Chondrocyte (in vitro differentiated cells): ENCODE measurements around the gene ROBO4. TPM values are rescaled to one million over a fixed set of nuclear protein-coding genes. Genes with fewer than 3 reads are reported as not detected.
A peak's percentile ranks its signal among the peaks of the same experiment; 100 is the strongest.

ENCODE experiments used
- DNase-seq: peaks from one replicate; pipeline ENCODE4 v3.0.0; 2021; ENCODE audit warnings: mixed read lengths, low spot score
- H3K27ac Mint-ChIP-seq: one replicate; pipeline ENCODE4 v1.8.0; 2021; ENCODE audit warnings: mild to moderate bottlenecking, moderate library complexity, mixed read lengths; ENCODE audit not compliant: unreplicated experiment
- H3K27me3 Mint-ChIP-seq: 2 replicates; pipeline ENCODE4 v1.8.0; 2021; ENCODE audit warnings: low read depth, mixed read lengths
- H3K36me3 Mint-ChIP-seq: 2 replicates; pipeline ENCODE4 v1.8.0; 2021; ENCODE audit warnings: low read depth, mixed read lengths
- H3K4me1 Mint-ChIP-seq: 2 replicates; pipeline ENCODE4 v1.8.0; 2021; ENCODE audit warnings: low read depth, mild to moderate bottlenecking, mixed read lengths
- H3K4me3 Mint-ChIP-seq: one replicate; pipeline ENCODE4 v1.8.0; 2021; ENCODE audit warnings: mild to moderate bottlenecking, moderate library complexity, mixed read lengths; ENCODE audit not compliant: unreplicated experiment
- H3K9me3 Mint-ChIP-seq: 2 replicates; pipeline ENCODE4 v1.8.0; 2021; ENCODE audit warnings: low read depth, mixed read lengths
- CTCF ChIP-seq: fragments of 200-600 bp; sonication (generic); IDR thresholded peaks from 2 replicates; pipeline ENCODE4 v1.5.0; 2021; ENCODE audit warnings: antibody characterized with exemption, mild to moderate bottlenecking, moderate library complexity
- total RNA-seq: library from RNA; stranded (reverse); gene quantifications from 3 replicates; pipeline ENCODE4 v1.2.1, GENCODE V29; 2021

ROBO4 gene
- total RNA-seq, 1 donor from 2014 or later, result not detected

DNA sequence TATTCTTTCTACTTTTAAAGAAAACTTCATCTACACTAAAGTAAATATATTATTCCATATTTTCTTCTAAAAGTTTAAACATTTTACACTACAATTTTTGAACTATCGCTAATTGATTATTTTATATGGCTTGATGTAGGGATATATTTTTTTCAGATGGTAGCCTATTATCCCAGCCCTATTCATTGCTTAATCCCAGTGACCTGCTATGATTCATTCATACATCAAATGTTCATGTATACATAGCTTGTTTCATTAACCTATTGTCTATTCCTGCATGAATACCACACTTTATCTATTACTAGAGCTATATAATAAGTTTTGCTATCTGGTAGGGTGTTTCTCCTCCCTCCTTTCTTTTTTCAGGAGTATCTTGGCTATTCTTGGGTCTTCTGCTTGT, 5.0 kb upstream of the ROBO4 start:
- Mint-ChIP-seq H3K9me3 (no peaks in the 10 kb centered on the region), H3K27ac (no peak overlapping the region), H3K36me3 (no peaks in the 10 kb centered on the region), H3K4me1 (peaks cover 30% of the 10 kb centered on the region), H3K4me3 (no peak overlapping the region), H3K27me3 (no peaks in the 10 kb centered on the region)
- no peak for TF ChIP-seq CTCF
- no peak for DNase-seq

DNA sequence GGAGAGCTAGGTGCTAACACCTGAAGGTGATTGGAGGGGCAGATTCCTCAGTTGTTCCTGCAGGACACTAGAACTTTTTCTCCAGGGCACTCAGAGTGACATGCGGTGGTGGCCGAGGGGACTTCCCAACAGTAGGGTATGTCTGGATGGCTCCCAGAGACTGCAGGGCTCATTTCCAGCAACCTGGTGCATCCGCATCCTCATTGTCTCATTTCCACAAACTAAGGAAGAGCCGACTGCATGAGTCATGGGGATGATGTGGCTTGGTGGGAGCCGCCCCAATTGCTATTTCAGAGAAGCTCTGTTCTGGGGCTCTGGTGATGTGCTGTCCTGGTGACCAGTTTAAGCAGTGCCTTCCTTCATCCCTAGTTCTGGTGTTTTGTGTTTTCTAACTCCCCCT, 2.8 kb upstream of the ROBO4 start:
- Mint-ChIP-seq H3K36me3 (no peaks in the 10 kb centered on the region), H3K4me1 (peaks cover 35% of the 10 kb centered on the region), H3K9me3 (no peaks in the 10 kb centered on the region), H3K4me3 (no peak overlapping the region), H3K27ac (no peak overlapping the region), H3K27me3 (no peaks in the 10 kb centered on the region)
- TF ChIP-seq CTCF, result no peak
- DNase-seq, result no peak

- DNase-seq, result no peak
- no peaks in the 10 kb centered on the region for H3K27me3 Mint-ChIP-seq
- H3K27ac Mint-ChIP-seq, result peak overlapping the region; percentile 76
- peaks cover 35% of the 10 kb centered on the region for H3K4me1 Mint-ChIP-seq
- TF ChIP-seq CTCF, result no peak
- H3K36me3 Mint-ChIP-seq, result no peaks in the 10 kb centered on the region
- H3K4me3 Mint-ChIP-seq, result no peak overlapping the region
- no peaks in the 10 kb centered on the region for H3K9me3 Mint-ChIP-seq
Measured at GRCh38 chr11:124899383-124900145, 1.9 kb upstream of the ROBO4 start.

DNA sequence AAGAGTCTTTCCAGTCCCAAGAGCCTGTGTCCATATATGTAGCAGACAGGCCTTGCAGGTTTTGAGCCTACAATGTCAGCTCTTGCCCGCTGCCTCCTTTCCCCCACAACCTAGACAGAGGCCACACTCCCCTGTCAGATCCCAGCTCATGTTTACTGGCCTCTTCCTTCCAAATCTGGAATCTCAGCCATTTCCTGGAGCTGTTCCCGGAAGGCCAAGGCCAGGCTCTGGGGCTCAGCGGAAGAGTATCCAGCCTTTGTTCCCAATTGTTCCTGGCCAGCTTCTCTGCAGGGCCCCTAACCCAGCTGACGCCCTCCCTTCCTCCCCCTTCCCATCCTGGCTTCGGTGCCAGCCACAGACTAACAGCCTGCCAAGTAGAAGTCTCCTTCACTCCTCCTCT, 1.0 kb upstream of the ROBO4 start:
- H3K4me1 Mint-ChIP-seq, result peaks cover 35% of the 10 kb centered on the region
- peak overlapping the region; percentile 91 for H3K27ac Mint-ChIP-seq
- DNase-seq, result no peak
- H3K27me3 Mint-ChIP-seq, result no peaks in the 10 kb centered on the region
- no peaks in the 10 kb centered on the region for H3K9me3 Mint-ChIP-seq
- H3K36me3 Mint-ChIP-seq, result no peaks in the 10 kb centered on the region
- H3K4me3 Mint-ChIP-seq, result no peak overlapping the region
- TF ChIP-seq CTCF, result no peak

GRCh38 chr11:124898263-124898680, 607 bp upstream of the ROBO4 start:
- DNase-seq, result no peak
- Mint-ChIP-seq H3K36me3 (no peaks in the 10 kb centered on the region), H3K27me3 (no peaks in the 10 kb centered on the region), H3K4me1 (peaks cover 35% of the 10 kb centered on the region), H3K27ac (peak overlapping the region; percentile 91), H3K9me3 (no peaks in the 10 kb centered on the region), H3K4me3 (no peak overlapping the region)
- TF ChIP-seq CTCF, result no peak
